ENCODE data around the gene TST.

GRCh38 chr22:36971341-36972125 lies 47.7 kb downstream of the TST start:
- TF ChIP-seq CTCF (IDR thresholded peaks at IDR 0.05; ENCODE audit: extremely low read depth in 1 of 2, insufficient read depth in 1 of 2, low read depth in 1 of 2, low read length in 2 of 2) (no peak), POLR2A (IDR thresholded peaks at IDR 0.05; ENCODE audit: low read depth, low read length) (no peak), MAX (IDR thresholded peaks at IDR 0.05; ENCODE audit: insufficient read depth, insufficient read length) (no peak), EZH2 (IDR thresholded peaks at IDR 0.05; ENCODE audit: borderline replicate concordance, low read depth, low read length, severe bottlenecking) (no peak), POLR2AphosphoS5 (IDR thresholded peaks at IDR 0.05; ENCODE audit: insufficient read depth, low read depth, low read length) (no peak)
